HG03159 (cell line): ENCODE data around the gene LRRC4B.

Experiments used
- ATAC-seq: cut with Tn5 transposase; IDR thresholded peaks from one replicate; pipeline ENCODE4 v1.9.1; 2021; ENCODE audit warnings: mild to moderate bottlenecking, moderate library complexity; ENCODE audit not compliant: unreplicated experiment

Gene LRRC4B

GRCh38 chr19:50554212-50554611 lies 14.0 kb downstream of the LRRC4B start:
- no peak for ATAC-seq

GRCh38 chr19:50553134-50553703 lies 15.0 kb downstream of the LRRC4B start:
- ATAC-seq, result no peak

GRCh38 chr19:50552540-50552939 lies 15.7 kb downstream of the LRRC4B start:
- no peak for ATAC-seq

- no peak for ATAC-seq
Measured at GRCh38 chr19:50551715-50552187, 16.5 kb downstream of the LRRC4B start.

DNA sequence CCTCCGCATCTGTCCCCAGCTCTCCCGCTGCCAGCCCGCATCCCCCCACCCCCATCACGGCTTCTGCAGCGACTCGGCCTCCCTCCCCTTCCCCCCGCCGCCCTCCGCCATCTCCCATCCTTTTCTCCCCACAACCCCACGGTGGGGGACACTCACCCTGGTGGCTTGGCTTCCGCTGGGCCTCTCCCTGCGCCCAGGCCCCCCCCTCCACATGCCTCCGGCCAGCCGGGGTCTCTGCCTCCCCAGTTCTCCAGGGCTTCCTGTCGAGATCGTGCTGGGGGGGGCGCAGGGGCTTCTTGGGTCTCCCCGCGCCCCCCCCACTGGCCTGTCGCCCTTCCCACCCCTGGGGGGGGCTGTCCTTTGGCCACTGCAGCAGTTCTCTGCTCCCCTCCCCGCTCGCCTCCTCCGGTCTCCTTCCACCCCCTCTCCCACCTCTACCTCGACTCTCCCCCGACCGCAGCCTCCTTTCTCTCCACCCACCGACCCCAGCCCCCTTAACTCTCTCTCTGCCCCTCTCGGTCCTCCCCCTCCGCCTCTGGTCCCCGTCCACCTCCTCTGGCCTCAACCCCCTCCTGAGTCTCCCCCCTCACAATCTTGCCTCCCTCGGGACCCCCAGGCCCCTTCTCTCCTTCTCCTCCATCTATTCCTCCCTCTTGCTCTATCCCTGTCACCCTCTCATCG lies 17.1 kb downstream of the LRRC4B start:
- ATAC-seq, result no peak

GRCh38 chr19:50550594-50550966 lies 17.7 kb downstream of the LRRC4B start:
- ATAC-seq, result no peak

DNA sequence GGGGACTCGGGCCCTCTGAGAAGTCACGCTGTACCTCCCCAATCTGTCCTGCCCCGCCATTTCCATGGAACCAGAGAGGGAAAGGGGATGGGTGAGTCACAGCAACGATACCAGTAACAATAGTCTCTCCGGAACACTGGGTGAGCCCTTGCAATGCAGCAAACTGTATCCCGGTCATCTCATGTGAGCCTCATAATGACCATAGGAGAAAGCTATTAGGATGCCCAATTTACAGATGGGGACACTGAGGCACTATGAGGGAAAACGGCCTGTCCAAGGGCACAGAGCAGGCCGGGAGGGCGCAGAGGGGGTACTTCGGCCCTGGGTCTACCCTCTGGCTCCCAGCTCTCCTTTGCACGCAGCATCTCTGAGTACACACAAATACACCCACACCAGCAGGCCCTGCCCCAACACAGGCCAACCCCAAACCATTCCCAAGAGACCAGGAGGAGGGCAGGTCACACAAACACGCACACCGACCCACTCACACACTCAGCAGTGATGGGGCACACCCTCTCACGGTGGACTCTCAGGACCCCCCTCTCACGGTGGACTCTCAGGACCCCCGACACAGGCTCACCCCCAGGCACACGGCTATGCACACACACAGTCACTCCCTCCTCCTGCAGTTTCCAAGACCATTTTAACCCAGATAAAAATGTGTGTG lies 18.2 kb downstream of the LRRC4B start:
- no peak for ATAC-seq

GRCh38 chr19:50549059-50549926 lies 18.9 kb downstream of the LRRC4B start:
- ATAC-seq, result no peak

DNA sequence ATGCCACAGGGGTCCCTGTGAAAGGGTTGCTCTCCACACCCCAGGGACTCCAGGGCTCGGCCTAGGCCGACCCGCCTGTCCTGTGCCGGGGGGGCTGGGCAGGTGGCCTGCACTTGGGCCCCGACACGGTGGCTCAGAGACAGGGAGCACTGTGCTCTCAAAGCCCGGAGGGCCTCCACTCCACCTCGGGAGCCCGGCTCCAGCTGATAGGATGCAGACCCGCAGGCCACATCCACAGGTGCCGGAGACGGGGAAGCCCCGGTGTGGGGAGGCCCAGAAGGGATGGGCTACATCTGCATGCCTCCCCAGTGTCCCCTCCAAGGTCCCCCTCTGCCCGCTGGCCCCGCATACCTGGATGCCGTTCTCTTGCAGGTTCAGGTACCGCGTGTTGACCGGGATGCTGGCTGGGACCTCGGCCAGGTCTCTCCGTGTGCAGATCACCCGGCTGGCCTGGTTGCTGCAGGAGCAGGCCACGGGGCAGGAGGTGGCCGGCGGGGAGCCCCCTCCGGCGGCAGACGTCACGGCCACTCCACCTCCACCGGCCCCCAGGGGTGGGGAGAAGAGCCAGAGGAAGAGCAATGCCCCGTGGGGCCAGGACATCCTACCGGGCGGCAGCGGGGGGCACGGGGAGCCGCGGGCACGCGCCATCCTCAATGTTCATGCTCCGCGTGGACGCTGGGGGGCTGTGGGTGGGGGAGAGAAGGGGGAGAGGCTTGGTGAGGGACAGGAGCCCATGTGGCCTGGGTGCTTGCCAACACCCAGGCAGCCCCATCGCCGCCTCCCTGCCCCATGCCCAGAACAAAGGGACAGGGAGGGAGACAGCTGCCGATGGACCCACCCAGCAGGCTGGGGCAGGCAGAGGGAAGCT lies 19.8 kb downstream of the LRRC4B start:
- ATAC-seq, result no peak

DNA sequence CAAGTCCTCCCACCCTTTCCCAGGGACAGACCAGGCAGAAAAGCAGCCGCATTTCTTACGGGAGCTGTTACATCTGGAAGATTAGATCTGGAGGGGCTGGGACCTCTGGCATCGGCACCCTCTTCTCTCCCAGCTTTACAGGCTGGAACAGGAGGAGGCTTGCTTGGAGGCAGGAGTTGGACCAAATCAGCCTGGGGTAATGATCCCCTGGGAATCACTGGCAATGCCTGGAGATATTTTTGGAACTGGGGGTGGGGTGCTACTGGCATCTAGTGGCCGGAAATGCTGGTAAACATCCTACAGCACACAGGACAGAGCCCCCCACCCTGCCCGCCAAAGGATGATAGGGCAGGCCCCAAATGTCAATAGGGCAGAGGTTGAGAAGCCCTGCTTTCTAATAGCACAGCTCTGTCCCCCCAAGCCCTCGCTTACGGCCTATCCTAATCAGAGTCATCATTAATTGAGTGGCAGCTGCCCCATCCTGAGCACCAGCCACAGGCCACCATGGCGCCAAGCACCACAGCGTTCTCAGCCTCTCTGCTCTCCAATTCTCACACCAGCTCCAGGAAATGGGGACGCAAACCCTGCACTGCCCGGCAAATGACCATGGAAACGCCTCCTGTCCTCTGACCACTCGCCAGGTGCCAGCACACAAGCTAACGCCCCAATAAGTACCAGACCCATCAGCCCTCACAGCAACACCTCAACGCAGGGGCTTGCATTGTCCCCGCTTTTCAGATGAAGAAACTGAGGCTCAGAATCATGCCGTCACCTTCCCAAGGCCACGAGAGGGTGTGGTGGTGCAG lies 20.6 kb downstream of the LRRC4B start:
- no peak for ATAC-seq

GRCh38 chr19:50546527-50547221 lies 21.6 kb downstream of the LRRC4B start:
- ATAC-seq, result no peak

DNA sequence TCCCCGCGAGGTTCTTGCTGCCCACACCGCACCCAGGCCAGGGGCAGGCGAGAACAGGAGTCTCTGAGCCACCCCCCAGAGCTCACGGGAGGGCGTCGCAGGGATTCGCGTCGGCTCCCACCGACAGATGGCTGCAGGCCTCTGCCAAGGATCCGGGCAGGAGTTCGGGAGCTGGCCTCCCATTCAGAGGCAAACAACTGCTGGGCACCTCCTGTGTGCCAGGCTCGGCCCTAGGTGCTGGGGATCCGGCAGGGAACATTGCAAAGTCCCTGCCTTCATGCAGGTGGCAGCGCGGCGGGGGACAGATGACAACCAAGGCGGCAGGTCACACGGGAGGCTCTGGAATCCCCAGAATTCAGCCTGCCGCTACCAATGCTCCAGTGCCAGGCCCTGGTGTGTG lies 25.3 kb downstream of the LRRC4B start:
- no peak for ATAC-seq

- no peak for ATAC-seq
Measured at GRCh38 chr19:50537769-50538230, 30.4 kb downstream of the LRRC4B start.

DNA sequence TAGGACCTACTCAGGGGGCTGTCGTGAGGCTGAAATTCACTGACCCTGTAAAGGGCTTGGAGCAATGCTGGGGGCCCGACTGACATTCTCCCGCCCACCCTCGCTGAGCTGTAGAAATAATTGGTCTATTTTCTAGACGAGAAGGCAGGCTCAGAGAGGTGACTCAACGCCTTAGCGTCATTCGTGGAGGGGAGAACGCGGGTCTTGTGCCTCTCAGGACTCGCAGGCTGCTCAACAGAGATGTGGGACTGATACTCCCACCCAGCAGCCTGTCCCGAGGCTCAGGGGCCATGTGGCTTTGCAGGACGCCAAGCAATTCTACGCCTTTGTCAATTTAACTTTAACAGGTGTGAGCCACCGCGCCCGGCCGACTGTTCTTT lies 30.9 kb downstream of the LRRC4B start:
- ATAC-seq, result no peak

GRCh38 chr19:50536662-50537305 lies 31.5 kb downstream of the LRRC4B start:
- ATAC-seq, result no peak

DNA sequence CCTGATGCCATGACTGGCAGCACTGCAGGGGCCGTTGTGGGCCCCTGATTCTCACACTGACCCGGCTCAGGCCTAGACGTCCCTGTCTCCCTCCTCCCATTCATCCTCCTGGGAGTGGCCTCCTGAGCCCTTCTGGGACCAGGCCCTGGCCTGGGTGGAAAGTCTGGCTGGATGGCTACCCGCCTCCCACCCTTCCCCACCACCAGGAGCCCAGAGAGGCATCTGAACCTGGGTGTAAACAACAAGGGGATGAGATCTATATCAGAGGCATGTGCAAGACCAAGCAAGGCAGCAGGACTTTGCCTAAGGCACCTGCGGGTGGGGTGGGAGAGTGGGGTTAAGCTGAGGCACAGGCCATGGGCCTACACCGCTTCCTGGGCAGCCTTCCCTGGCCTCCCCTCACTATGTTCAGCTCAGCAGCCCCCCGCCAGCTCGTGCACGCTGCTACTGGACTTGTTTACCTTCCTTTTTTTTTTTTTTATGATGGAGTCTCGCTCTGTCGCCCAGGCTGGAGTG lies 32.5 kb downstream of the LRRC4B start:
- ATAC-seq, result no peak

DNA sequence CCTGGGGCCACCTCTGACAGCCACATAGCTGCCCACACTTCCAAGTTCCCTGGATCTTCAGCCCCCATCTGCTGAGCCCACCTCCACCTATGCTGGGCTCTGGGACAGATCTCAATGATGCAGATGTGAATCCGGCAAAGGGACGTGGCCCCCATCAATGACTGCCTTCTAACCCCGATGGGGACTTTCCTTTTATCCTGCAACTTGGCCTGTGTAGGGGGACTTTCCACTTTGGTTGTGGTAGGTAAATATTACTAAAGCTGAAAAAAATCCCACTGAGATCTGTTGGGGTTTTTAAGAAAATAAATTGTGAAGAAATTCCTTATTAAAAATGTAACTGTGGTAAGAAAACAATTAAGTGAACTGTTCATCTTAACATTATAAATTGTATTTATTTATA lies 33.8 kb downstream of the LRRC4B start:
- no peak for ATAC-seq

DNA sequence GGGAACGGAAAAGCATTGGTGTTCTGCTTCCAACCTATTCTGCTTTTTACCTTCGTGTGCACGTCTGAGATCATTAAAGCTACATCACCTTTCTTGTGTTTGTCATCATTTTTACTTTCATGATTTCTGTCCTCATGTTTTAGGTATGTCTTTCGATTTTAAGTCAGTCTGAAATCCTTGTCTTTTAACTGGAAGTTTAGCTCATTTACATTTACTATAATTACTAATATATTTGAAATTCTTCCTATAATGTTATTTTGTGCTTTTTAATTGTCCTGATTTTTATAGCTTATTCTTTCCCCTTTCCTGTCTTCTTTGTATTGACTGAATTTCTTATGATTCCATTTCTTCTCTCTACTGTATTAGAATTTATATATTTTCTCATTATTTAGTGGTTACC lies 35.3 kb downstream of the LRRC4B start:
- no peak for ATAC-seq
